GM19193 (cell line): ENCODE results near the gene ZNF630.
A peak's percentile ranks its signal among the peaks of the same experiment; 100 is the strongest.

ENCODE experiments used
- POLR2A ChIP-seq: IDR thresholded peaks from 4 replicates; pipeline ENCODE4 v1.6.1; 2011; ENCODE audit not compliant: insufficient read depth, insufficient read length; ENCODE audit errors: extremely low read depth

Gene ZNF630

GRCh38 chrX:48071064-48071985 lies at the start of gene ZNF630:
Gene ZNF630 (minus strand): TSS chrX:48071640. CDS start chrX:48066886, 4,754 bp downstream.
- peak; percentile 53 for TF ChIP-seq POLR2A

GRCh38 chrX:48107717-48108116 lies 36.3 kb upstream of the ZNF630 start:
- TF ChIP-seq POLR2A, result no peak

- no peak for TF ChIP-seq POLR2A
Observed at GRCh38 chrX:48102874-48103374, 31.5 kb upstream of the ZNF630 start.

GRCh38 chrX:48101443-48101842 lies 30.0 kb upstream of the ZNF630 start:
- TF ChIP-seq POLR2A, result no peak

GRCh38 chrX:48090123-48090522 lies 18.7 kb upstream of the ZNF630 start:
- no peak for TF ChIP-seq POLR2A

- no peak for TF ChIP-seq POLR2A
Observed at GRCh38 chrX:48086082-48086481, 14.6 kb upstream of the ZNF630 start.

- TF ChIP-seq POLR2A, result no peak
Observed at GRCh38 chrX:48083706-48084105, 12.3 kb upstream of the ZNF630 start.

GRCh38 chrX:48083212-48083611 lies 11.8 kb upstream of the ZNF630 start:
- TF ChIP-seq POLR2A, result no peak

GRCh38 chrX:48076343-48076742 lies 4.9 kb upstream of the ZNF630 start:
- TF ChIP-seq POLR2A, result no peak

- no peak for TF ChIP-seq POLR2A
Observed at GRCh38 chrX:48071986-48072605, 656 bp upstream of the ZNF630 start.

- no peak for TF ChIP-seq POLR2A
Observed at GRCh38 chrX:48068096-48068887, 3.1 kb downstream of the ZNF630 start.

GRCh38 chrX:48064261-48064660 lies 7.2 kb downstream of the ZNF630 start:
- TF ChIP-seq POLR2A, result no peak

GRCh38 chrX:48059296-48059639 lies 12.2 kb downstream of the ZNF630 start:
- TF ChIP-seq POLR2A, result no peak

- TF ChIP-seq POLR2A, result no peak
Observed at GRCh38 chrX:48058621-48059295, 12.7 kb downstream of the ZNF630 start.
